GM23248 (cell line): ENCODE measurements around the gene MYO7B.

Source experiments
- EZH2 ChIP-seq: fragments of 200-600 bp; sonication (generic); IDR thresholded peaks from 2 replicates; pipeline ENCODE4 v1.6.1; 2018; ENCODE audit warnings: antibody characterized with exemption, mild to moderate bottlenecking; ENCODE audit not compliant: insufficient read depth, poor library complexity, severe bottlenecking
- EZH2phosphoT487 ChIP-seq: fragments of 200-600 bp; sonication (generic); IDR thresholded peaks from 2 replicates; pipeline ENCODE4 v1.6.1; 2018; ENCODE audit warnings: antibody characterized with exemption, moderate library complexity, mild to moderate bottlenecking, low read depth; ENCODE audit not compliant: insufficient read depth

DNA sequence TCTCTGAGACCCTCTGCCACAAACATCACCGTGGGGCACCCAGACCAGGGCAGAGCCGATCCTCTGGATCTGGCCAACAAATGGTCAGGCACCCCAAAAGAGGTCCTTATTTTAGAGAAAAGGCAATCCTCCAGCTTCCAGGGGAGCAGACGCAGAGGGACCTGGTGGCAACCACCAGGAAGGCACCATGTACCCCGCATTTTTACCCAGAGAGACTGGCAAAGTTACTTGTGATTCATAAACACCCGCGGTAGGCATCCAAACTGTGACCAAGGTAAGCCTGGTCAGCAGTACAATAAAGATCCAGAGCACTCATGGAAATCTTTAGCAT is 129.4 kb downstream of the MYO7B start:
- TF ChIP-seq EZH2 (no peak), EZH2phosphoT487 (no peak)
